T-cell (primary cell): ENCODE results near the gene FAM200A. TPM values are rescaled to one million over a fixed set of nuclear protein-coding genes. Genes with fewer than 3 reads are reported as not detected.
"Not testable (repeated sequence)": the region's sequence is repeated elsewhere in the genome, so short reads cannot be mapped to it uniquely, and the experiment has no call there.

Experiments
- ATAC-seq, 4 experiments: fragments of 200-7000 bp in 3 of 4; fragments of 150-1000 bp in 1 of 4; cut with Tn5 transposase; replicated peaks in 1 of 4; 1 replicate in 3 of 4; 2 replicates in 1 of 4; pipeline ENCODE4 v1.10.0; 2021; ENCODE audit warnings: moderate library complexity in 3 of 4, mild to moderate bottlenecking in 2 of 4, moderate number of reproducible peaks in 1 of 4
- CTCF ChIA-PET, 2 donors: fragments of 300-600 bp; sonication (Branson Sonifier 250); formaldehyde crosslinking; loops; one replicate each; lab custom pipeline; 2022; ENCODE audit warnings: antibody characterized with exemption in 2 of 2; lab: Charles Lee
- POLR2A ChIA-PET, 2 donors: fragments of 300-600 bp; sonication (Branson Sonifier 250); formaldehyde crosslinking; loops; one replicate each; lab custom pipeline; 2022; ENCODE audit warnings: antibody characterized with exemption in 2 of 2; lab: Charles Lee
- DNase-seq, 35 experiments: peaks; one replicate each; pipeline versions ENCODE4 v3.0.0 to v3.0.0-alpha.2; 2013 to 2023
- H3K27ac ChIP-seq: one replicate; pipeline ENCODE4 v1.5.1; 2013; ENCODE audit warnings: low read length
- H3K27me3 ChIP-seq, 2 experiments: replicated peaks in 1 of 2; 1 replicate in 1 of 2; 2 replicates in 1 of 2; pipeline versions ENCODE4 v1.6.1 to v1.7.0; 2013; ENCODE audit warnings: low read length in 1 of 2, mixed read lengths in 1 of 2; ENCODE audit not compliant: control insufficient read depth in 2 of 2, insufficient read depth in 2 of 2; ENCODE audit errors: extremely low read depth in 1 of 2
- H3K36me3 ChIP-seq, 2 donors: 1 replicate in 1 of 2; 2 replicates in 1 of 2; pipeline versions ENCODE4 v1.6.1 to v1.7.0; 2013; ENCODE audit warnings: low read length in 1 of 2; ENCODE audit not compliant: control insufficient read depth in 2 of 2, insufficient read depth in 1 of 2; ENCODE audit errors: extremely low read depth in 1 of 2
- H3K4me1 ChIP-seq, 2 experiments: 1 replicate in 1 of 2; 2 replicates in 1 of 2; pipeline versions ENCODE4 v1.6.1 to v1.7.0; 2013; ENCODE audit warnings: low read length in 2 of 2, mixed read lengths in 1 of 2; ENCODE audit not compliant: insufficient read depth in 2 of 2, control insufficient read depth in 1 of 2; ENCODE audit errors: extremely low read depth in 1 of 2
- H3K4me3 ChIP-seq, 2 donors: 1 replicate in 1 of 2; 2 replicates in 1 of 2; pipeline versions ENCODE4 v1.5.1 to v1.7.0; 2013; ENCODE audit warnings: mild to moderate bottlenecking in 2 of 2, low read length in 1 of 2, moderate library complexity in 1 of 2; ENCODE audit not compliant: control insufficient read depth in 1 of 2; ENCODE audit errors: extremely low read depth in 1 of 2
- H3K9me3 ChIP-seq: 2 replicates; pipeline ENCODE4 v1.7.0; 2013
- H3K27ac Mint-ChIP-seq, 2 donors: one replicate each; pipeline ENCODE4 v1.8.0; 2020 to 2021; ENCODE audit warnings: mild to moderate bottlenecking in 2 of 2, mixed read lengths in 2 of 2
- H3K27me3 Mint-ChIP-seq, 2 donors: one replicate each; pipeline ENCODE4 v1.8.0; 2021 to 2022; ENCODE audit warnings: mixed read lengths in 2 of 2
- H3K36me3 Mint-ChIP-seq: one replicate; pipeline ENCODE4 v1.8.0; 2021; ENCODE audit warnings: mixed read lengths
- H3K4me1 Mint-ChIP-seq, 3 donors: one replicate each; pipeline ENCODE4 v1.8.0; 2020 to 2022; ENCODE audit warnings: mixed read lengths in 3 of 3, mild to moderate bottlenecking in 1 of 3
- H3K4me3 Mint-ChIP-seq, 3 donors: one replicate each; pipeline ENCODE4 v1.8.0; 2020 to 2022; ENCODE audit warnings: mild to moderate bottlenecking in 3 of 3, mixed read lengths in 3 of 3, moderate library complexity in 3 of 3
- H3K9me3 Mint-ChIP-seq, 3 donors: one replicate each; pipeline ENCODE4 v1.8.0; 2020 to 2022; ENCODE audit warnings: mixed read lengths in 3 of 3
- WGBS: methylation state at CpG from one replicate; pipeline ENCODE4 v1.1.5; 2013; ENCODE audit warnings: missing lambda C conversion rate; ENCODE audit not compliant: insufficient coverage; 5-methylcytosine and 5-hydroxymethylcytosine counted together
- total RNA-seq, 35 experiments: library from RNA in 6 of 35; stranded (reverse) in 6 of 35; fragments of 120-200 nt in 1 of 35; gene quantifications; one replicate each; pipeline versions ENCODE4 v1.2.1 to v1.2.4 and lab custom pipeline; 2013 to 2026

FAM200A gene
- total RNA-seq, 5 donors from 2014 or later (not counting 1 experiment from before 2014, with no cell fraction given) = 2.8 to 8.9 (median 8.5) TPM

GRCh38 chr7:99557196-99557607 lies 5.3 kb upstream of the FAM200A start:
- POLR2A ChIA-PET = interaction anchor here (0.5 to 1.7 kb wide), 4 partner anchors 52 to 458 kb away, joined by 5 to 10 read pairs (median 6); partner anchors contain the start of genes ZKSCAN1 (in 1 of the 2) and ZKSCAN5 (in 1 of the 2)
- Histone ChIP-seq H3K36me3 (peaks cover 7 to 38% of the 10 kb centered on the region in 2 donors), H3K27ac (peak overlapping the region; percentile 95), H3K4me1 (peaks cover 18 to 34% of the 10 kb centered on the region in 2 experiments), H3K27me3 (no peaks in the 10 kb centered on the region), H3K9me3 (no peaks in the 10 kb centered on the region), H3K4me3 (peak overlapping the region; percentile 85 to 98)
- WGBS = no CpG with 5 or more reads among the region's 4 CpGs
- Mint-ChIP-seq H3K9me3 (no peaks in the 10 kb centered on the region), H3K27ac (peak overlapping the region; percentile 99 to 100), H3K27me3 (no peaks in the 10 kb centered on the region), H3K4me1 (peaks cover 57 to 67% (median 59%) of the 10 kb centered on the region in 3 donors), H3K36me3 (peaks cover 26% of the 10 kb centered on the region), H3K4me3 (peak overlapping the region; percentile 93 to 99 (median 99))
- CTCF ChIA-PET = no interaction called here
- DNase-seq (no peak), ATAC-seq (no peak)

- POLR2A ChIA-PET = no interaction called here
Observed at GRCh38 chr7:99554939-99555338, 3.0 kb upstream of the FAM200A start.

GRCh38 chr7:99553039-99553438 lies 1.1 kb upstream of the FAM200A start:
- Histone ChIP-seq H3K9me3 (peaks cover 4% of the 10 kb centered on the region), H3K36me3 (peaks cover 0 to 20% of the 10 kb centered on the region in 2 donors), H3K27ac (no peak overlapping the region), H3K27me3 (no peaks in the 10 kb centered on the region), H3K4me3 (no peak overlapping the region), H3K4me1 (peaks cover 16 to 28% of the 10 kb centered on the region in 2 experiments)
- 100% methylated on average over 2 of the region's 4 CpGs for WGBS
- DNase-seq = no peak
- Mint-ChIP-seq H3K36me3 (peaks cover 20% of the 10 kb centered on the region), H3K9me3 (peaks cover 0 to 3% (median 3%) of the 10 kb centered on the region in 3 donors), H3K27ac (peak overlapping the region in 1 of 2 donors; percentile 5), H3K4me1 (peaks cover 55 to 58% (median 57%) of the 10 kb centered on the region in 3 donors), H3K4me3 (peak overlapping the region; percentile 6 to 94 (median 25)), H3K27me3 (no peaks in the 10 kb centered on the region)
- ChIA-PET POLR2A (interaction anchor here in 1 of 2 donors (1.1 kb wide), 1 partner anchor 48 kb away, joined by 3 read pairs; no protein-coding TSS in a partner anchor), CTCF (no interaction called here)
- ATAC-seq = no peak

More at GRCh38 chr7:99554939-99555338, 3.0 kb upstream of the FAM200A start:
- Mint-ChIP-seq H3K36me3 (peaks cover 11% of the 10 kb centered on the region), H3K27ac (peak overlapping the region; percentile 3 to 23), H3K4me1 (peaks cover 54 to 59% (median 58%) of the 10 kb centered on the region in 3 donors), H3K9me3 (no peaks in the 10 kb centered on the region), H3K27me3 (no peaks in the 10 kb centered on the region), H3K4me3 (no peak overlapping the region)
- CTCF ChIA-PET = no interaction called here
- Histone ChIP-seq H3K27ac (no peak overlapping the region), H3K4me1 (peaks cover 21 to 39% of the 10 kb centered on the region in 2 experiments), H3K9me3 (no peaks in the 10 kb centered on the region), H3K36me3 (peaks cover 0 to 18% of the 10 kb centered on the region in 2 donors), H3K27me3 (no peaks in the 10 kb centered on the region), H3K4me3 (no peak overlapping the region)
- WGBS = no CpG with 5 or more reads among the region's 2 CpGs
- no peak for DNase-seq
- no peak for ATAC-seq

GRCh38 chr7:99551334-99551733 lies 580 bp downstream of the FAM200A start:
- no peaks in the 10 kb centered on the region for H3K27me3 ChIP-seq
- ATAC-seq (peak in 1 of 4 experiments; percentile 10), DNase-seq (peak in 1 of 35 experiments; percentile 14)
- WGBS = 8% methylated on average over 7 of the region's 15 CpGs
- Mint-ChIP-seq H3K27me3 (no peaks in the 10 kb centered on the region), H3K27ac (peak overlapping the region; percentile 85 to 92), H3K4me1 (peaks cover 40 to 43% (median 40%) of the 10 kb centered on the region in 3 donors), H3K36me3 (peaks cover 25% of the 10 kb centered on the region), H3K9me3 (peaks cover 3 to 4% (median 3%) of the 10 kb centered on the region in 3 donors), H3K4me3 (peak overlapping the region; percentile 90 to 94 (median 93))
- H3K36me3 ChIP-seq = peaks cover 0 to 26% of the 10 kb centered on the region in 2 donors
- peak overlapping the region; percentile 80 to 89 for H3K4me3 ChIP-seq
- POLR2A ChIA-PET = interaction anchor here in 1 of 2 donors (0.7 kb wide), 1 partner anchor 60 kb away, joined by 3 read pairs; no protein-coding TSS in a partner anchor
- peaks cover 7 to 14% of the 10 kb centered on the region in 2 experiments for H3K4me1 ChIP-seq
- H3K9me3 ChIP-seq = peaks cover 4% of the 10 kb centered on the region
- H3K27ac ChIP-seq = peak overlapping the region; percentile 86
- CTCF ChIA-PET = interaction anchor here in 1 of 2 donors (1.0 to 1.2 kb wide), 2 partner anchors 46 to 47 kb away, joined by 5 read pairs; partner anchors contain the start of gene ZKSCAN5

GRCh38 chr7:99549545-99549944 lies 2.4 kb downstream of the FAM200A start:
- Mint-ChIP-seq H3K36me3 (peaks cover 18% of the 10 kb centered on the region), H3K4me1 (peaks cover 29 to 34% (median 32%) of the 10 kb centered on the region in 3 donors)
- H3K27me3 ChIP-seq, H3K4me3 ChIP-seq, H3K9me3 Mint-ChIP-seq, ATAC-seq, H3K36me3 ChIP-seq, CTCF ChIA-PET, H3K9me3 ChIP-seq, DNase-seq, H3K27ac ChIP-seq, H3K27me3 Mint-ChIP-seq, H3K27ac Mint-ChIP-seq, H3K4me3 Mint-ChIP-seq: not testable (repeated sequence)
- POLR2A ChIA-PET = interaction anchor here in 1 of 2 donors (0.6 kb wide), 2 partner anchors 45 to 78 kb away, joined by 3 to 16 read pairs; no protein-coding TSS in a partner anchor
- no CpG with 5 or more reads among the region's 2 CpGs for WGBS
- H3K4me1 ChIP-seq = peaks cover 7 to 14% of the 10 kb centered on the region in 2 experiments

- H3K9me3 ChIP-seq, H3K36me3 ChIP-seq, H3K4me1 ChIP-seq, H3K4me1 Mint-ChIP-seq, POLR2A ChIA-PET, ATAC-seq, H3K27ac ChIP-seq, H3K27me3 Mint-ChIP-seq, DNase-seq, H3K4me3 ChIP-seq, H3K27me3 ChIP-seq, H3K4me3 Mint-ChIP-seq, CTCF ChIA-PET, H3K27ac Mint-ChIP-seq: not testable (repeated sequence)
- peaks cover 17% of the 10 kb centered on the region for H3K36me3 Mint-ChIP-seq
- 100% methylated on average over 1 of the region's 5 CpGs for WGBS
- H3K9me3 Mint-ChIP-seq = peaks cover 7 to 17% (median 14%) of the 10 kb centered on the region in 3 donors
Observed at GRCh38 chr7:99545308-99545707, 6.6 kb downstream of the FAM200A start.
